AG04449 (cell line): ENCODE results near the gene POLR2M.

Experiments
- CTCF ChIA-PET: fragments of 350-600 bp; formaldehyde crosslinking; extraction: SDS; loops from one replicate; lab custom pipeline; 2021; ENCODE audit warnings: antibody characterized with exemption; lab: Yijun Ruan, JAX
- POLR2A ChIA-PET: fragments of 400-600, 350-600 bp; formaldehyde crosslinking; extraction: SDS; loops from one replicate; lab custom pipeline; 2020; ENCODE audit warnings: antibody characterized with exemption, inconsistent platforms; lab: Yijun Ruan, JAX
- DNase-seq: peaks from one replicate; pipeline ENCODE4 v3.0.0-alpha.2; 2010; ENCODE audit warnings: low read depth, low spot score
- H3K4me3 ChIP-seq: 2 replicates; pipeline ENCODE4 v1.5.1; 2011; ENCODE audit warnings: low read depth, mild to moderate bottlenecking, control low read depth, low read length
- TF ChIP-seq, protein P1 (sequence below): IDR thresholded peaks from one replicate; pipeline ENCODE4 v1.5.1; 2011; ENCODE audit warnings: mild to moderate bottlenecking, moderate library complexity, low read length, control low read depth, inconsistent platforms; ENCODE audit not compliant: insufficient read depth; ENCODE audit errors: missing control alignments

POLR2M gene

DNA sequence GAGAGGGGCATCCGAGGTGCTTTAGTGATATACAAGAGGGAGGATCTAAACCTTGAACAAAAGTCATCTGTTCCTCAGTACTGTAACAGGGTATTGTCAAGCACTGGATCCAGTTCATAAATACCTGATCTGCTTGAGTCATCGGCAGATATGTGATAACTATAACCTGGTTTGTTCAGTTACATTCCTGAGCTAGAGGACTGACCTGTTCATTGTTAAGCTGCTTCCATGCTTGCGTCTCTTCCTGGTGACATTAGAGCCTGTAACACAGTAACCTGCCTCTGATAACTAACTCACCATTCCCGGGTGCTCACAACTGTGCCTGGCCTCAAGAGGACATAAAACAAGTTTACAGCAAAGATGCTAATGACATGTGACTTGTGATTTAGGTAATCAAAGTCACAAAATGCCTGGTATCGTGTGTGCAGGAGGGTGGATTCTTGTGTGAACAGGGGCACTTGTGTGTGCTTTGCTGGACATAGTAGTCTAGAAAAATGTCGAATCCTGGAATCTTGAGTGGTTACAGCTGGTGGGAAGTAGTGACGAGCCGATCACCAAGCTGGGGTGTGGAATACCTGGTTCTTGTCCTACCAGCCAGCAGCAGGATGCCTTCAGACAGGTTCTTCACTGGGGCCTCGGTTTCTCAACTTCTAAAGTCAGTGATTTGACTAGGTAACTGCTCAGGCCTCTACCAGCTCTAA is 30.9 kb upstream of the POLR2M start:
- CTCF ChIA-PET, result interaction anchor here (1.8 kb wide), 1 partner anchor 9 kb away, joined by 8 read pairs; no protein-coding TSS in a partner anchor
- DNase-seq, result no peak
- POLR2A ChIA-PET, result no interaction called here
- H3K4me3 ChIP-seq, result no peak overlapping the region
- TF ChIP-seq, protein P1, sequence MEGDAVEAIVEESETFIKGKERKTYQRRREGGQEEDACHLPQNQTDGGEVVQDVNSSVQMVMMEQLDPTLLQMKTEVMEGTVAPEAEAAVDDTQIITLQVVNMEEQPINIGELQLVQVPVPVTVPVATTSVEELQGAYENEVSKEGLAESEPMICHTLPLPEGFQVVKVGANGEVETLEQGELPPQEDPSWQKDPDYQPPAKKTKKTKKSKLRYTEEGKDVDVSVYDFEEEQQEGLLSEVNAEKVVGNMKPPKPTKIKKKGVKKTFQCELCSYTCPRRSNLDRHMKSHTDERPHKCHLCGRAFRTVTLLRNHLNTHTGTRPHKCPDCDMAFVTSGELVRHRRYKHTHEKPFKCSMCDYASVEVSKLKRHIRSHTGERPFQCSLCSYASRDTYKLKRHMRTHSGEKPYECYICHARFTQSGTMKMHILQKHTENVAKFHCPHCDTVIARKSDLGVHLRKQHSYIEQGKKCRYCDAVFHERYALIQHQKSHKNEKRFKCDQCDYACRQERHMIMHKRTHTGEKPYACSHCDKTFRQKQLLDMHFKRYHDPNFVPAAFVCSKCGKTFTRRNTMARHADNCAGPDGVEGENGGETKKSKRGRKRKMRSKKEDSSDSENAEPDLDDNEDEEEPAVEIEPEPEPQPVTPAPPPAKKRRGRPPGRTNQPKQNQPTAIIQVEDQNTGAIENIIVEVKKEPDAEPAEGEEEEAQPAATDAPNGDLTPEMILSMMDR, result no peak

DNA sequence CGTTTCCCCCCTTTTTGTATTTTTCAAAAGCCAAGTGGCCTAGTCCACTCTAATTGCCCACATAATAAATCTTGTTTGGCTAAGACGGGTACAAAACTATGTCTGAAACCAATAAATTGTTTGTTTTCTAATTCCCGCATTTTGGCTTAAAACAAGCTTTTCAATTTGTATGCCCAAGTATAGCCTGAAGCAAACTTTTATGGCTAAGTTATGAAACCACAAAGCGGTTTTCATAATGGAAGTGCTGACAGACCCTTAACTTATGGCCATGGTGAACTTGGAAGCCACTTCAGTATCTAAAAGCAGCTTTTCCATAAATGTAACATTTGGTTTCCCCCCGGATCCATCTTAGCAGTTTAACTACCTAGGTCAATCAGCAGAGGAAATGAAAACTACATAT is 29.9 kb upstream of the POLR2M start:
- POLR2A ChIA-PET, result no interaction called here
- DNase-seq, result no peak
- CTCF ChIA-PET, result interaction anchor here (1.2 to 2.2 kb wide), 4 partner anchors 8 to 390 kb away, joined by 3 to 8 read pairs (median 6); no protein-coding TSS in a partner anchor
- TF ChIP-seq, protein P1, result no peak
- H3K4me3 ChIP-seq, result no peak overlapping the region

DNA sequence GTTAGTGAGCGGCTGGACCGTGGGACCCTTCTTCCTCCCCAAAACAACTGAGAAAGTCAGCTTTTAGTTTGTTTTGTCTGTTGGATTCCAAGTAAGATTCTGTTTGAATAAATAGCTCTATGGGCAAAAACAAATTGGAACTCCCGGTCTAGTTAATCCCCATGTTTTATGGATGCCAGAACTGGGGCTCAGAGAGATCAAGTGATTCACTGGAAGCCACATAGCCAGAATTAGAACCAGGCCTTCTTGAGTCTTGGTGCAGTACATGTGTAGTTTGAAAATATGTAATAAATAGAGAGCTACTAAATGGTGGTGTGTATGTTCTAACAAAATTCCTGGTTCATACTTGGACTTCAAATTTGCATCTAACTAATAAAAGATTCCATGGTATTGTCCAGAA is 29.3 kb upstream of the POLR2M start:
- no peak for DNase-seq
- TF ChIP-seq, protein P1, result no peak
- POLR2A ChIA-PET, result no interaction called here
- CTCF ChIA-PET, result interaction anchor here (1.2 to 2.2 kb wide), 4 partner anchors 9 to 389 kb away, joined by 3 to 8 read pairs (median 5); no protein-coding TSS in a partner anchor
- H3K4me3 ChIP-seq, result no peak overlapping the region

DNA sequence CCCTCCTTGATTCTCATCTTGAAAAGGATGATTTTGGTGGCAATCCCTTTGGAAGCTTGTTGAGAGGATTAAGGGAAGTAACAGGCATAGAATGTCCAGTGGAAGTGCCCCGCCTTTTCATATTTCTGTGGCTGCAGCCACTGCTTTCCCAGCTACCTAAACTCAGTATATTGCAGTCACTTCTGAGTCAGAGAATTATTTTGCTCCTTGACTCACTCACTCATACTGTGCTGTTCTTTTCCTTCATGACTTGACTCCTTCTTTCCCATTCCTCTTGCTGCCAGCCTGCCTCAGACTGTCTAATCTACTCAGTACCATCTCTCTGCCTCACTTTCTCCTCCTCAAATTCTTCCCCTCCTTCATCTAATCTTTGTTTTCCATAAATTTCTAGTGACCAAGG is 26.5 kb upstream of the POLR2M start:
- no peak for DNase-seq
- POLR2A ChIA-PET, result interaction anchor here (0.6 kb wide), 1 partner anchor 17 kb away, joined by 3 read pairs; no protein-coding TSS in a partner anchor
- no peak overlapping the region for H3K4me3 ChIP-seq
- CTCF ChIA-PET, result interaction anchor here (1.3 to 2.8 kb wide), 3 partner anchors 120 to 390 kb away, joined by 3 to 11 read pairs (median 5); no protein-coding TSS in a partner anchor
- TF ChIP-seq, protein P1, result no peak

DNA sequence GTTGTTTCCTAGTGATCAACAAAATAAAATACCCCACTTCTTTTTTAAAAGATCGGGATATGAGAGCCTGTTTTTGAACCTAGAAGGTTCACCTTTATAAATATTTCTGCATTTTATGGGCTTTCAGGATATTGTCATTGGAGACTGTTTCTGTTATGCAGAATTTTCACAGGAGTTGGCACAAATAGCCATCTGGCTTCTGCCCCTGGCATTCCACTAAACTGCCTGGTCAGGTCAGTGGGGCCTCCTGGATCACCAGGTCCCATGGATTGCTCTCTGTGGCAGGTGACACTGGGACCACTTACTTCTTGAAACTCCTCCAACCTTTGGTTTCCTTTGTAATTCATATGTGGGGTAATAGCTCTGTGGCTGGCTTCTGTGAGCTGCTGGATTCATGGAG is 25.5 kb upstream of the POLR2M start:
- TF ChIP-seq, protein P1, result no peak
- POLR2A ChIA-PET, result no interaction called here
- CTCF ChIA-PET, result interaction anchor here (1.9 to 2.8 kb wide), 2 partner anchors 121 to 180 kb away, joined by 9 to 11 read pairs; no protein-coding TSS in a partner anchor
- H3K4me3 ChIP-seq, result no peak overlapping the region
- DNase-seq, result no peak

DNA sequence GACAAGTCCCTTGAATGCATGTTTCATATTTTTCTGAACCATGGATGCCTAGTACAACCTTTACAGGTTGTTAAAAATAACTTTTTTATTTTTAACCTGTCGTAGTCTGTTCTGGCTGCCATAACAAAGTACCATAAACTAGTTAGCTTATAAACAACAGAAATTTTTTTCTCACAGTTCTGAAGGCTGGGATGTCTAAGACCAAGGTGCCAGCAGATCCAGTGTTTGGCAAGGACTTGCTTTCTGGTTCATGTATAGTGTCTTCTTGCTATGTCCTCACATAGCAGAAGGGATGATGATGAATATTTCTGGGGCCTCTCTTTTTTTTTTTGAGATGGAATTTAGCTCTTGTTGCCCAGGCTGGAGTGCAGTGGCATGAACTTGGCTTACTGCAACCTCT is 23.0 kb upstream of the POLR2M start:
- ChIA-PET POLR2A (interaction anchor here (0.8 kb wide), 1 partner anchor 24 kb away, joined by 4 read pairs; no protein-coding TSS in a partner anchor), CTCF (interaction anchor here (0.7 to 1.3 kb wide), 2 partner anchors 15 to 23 kb away, joined by 3 read pairs; partner anchors contain the start of gene POLR2M)
- no peak for DNase-seq
- no peak overlapping the region for H3K4me3 ChIP-seq
- TF ChIP-seq, protein P1, result no peak
